ENCODE data around the gene EXOC6B.

GRCh38 chr2:72819501-72819900 is 6.3 kb downstream of the EXOC6B start:
- TF ChIP-seq CTCF (IDR thresholded peaks at IDR 0.05) (no peak), POLR2A (IDR thresholded peaks at IDR 0.05) (no peak)
